GM18502 (cell line): Measurements from ENCODE around the gene RNLS.

ENCODE experiments used
- ATAC-seq: cut with Tn5 transposase; IDR thresholded peaks from one replicate; pipeline ENCODE4 v1.9.1; 2021; ENCODE audit warnings: mild to moderate bottlenecking; ENCODE audit not compliant: unreplicated experiment, poor library complexity

RNLS gene

DNA sequence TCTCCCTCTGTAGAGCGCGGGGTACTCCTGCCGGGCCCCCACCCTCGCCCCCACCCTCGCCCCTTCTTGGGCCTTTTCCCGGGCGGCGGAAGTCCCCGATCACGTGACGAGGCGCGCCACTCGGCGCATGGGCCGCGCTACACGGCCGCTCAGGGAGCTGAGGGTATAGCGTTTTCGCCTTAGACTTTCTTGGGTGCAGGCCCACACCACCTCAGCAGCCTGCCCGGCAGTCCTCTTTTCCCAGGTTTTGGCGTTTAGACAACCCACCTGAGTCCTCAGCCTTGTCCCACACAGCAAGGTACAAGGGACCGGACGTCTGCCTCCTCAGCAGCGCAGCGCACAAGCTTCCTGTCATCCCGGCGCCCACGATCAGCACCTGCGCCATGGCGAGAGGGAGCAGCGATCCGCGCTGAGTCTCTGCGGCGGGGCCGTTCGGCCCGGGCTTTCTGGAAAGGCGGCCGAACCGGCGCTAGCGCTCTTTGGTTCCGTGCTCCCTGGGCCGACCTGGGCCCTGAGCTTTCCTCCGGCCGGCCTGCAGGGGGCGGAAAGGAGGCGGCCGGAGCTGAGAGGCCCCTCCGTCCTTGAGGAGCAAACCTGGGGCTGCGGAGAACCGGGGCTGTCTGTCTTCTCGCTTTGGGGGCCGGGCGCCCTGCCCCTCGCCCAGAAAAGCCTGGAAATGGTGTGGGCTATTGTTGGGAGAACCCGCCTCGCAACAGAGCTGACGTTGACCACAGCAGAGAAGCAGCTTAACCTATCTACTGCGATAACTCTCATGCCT is at the start of gene RNLS:
Gene RNLS, minus strand, starts transcription at position 513 of the 778 bp plus-strand sequence.
- peak; percentile 83 for ATAC-seq

DNA sequence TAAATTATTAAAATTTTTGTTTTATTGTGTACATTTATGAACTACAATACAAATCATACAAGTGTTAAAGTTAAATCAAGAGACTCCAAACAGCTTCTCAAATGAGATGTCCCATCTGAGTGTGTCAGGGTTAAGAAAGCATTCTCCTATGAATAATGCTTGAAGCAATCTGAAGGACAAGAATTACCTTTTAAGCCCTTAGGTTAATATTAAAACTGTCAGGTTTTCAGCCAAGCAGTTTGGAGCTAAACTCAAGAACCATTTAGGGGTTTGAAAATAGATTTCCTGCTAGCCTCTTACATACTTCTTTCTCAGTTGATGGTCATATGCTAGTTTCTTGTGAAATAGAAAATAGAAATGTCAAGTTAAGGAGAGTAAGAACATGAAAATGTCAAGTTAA is 41.7 kb upstream of the RNLS start:
- ATAC-seq: no peak

DNA sequence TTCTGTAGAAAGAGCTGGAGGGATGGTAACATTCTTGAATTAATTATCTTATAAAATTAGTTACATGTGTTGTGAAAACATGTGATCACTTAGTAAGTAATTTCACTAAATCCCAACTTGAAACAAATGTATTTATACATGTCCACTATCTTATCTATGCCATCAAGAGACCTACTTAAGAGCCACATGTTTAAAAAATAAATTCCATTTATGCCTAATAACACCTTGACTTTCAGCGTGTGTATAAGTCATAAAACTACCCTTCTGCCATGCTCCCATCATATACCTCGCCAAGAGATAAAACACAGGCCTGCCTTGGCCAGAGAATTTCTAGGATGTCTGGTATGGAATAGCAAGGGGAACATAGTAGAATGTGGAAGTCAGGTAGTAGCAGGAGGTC is 40.7 kb upstream of the RNLS start:
- ATAC-seq: no peak

DNA sequence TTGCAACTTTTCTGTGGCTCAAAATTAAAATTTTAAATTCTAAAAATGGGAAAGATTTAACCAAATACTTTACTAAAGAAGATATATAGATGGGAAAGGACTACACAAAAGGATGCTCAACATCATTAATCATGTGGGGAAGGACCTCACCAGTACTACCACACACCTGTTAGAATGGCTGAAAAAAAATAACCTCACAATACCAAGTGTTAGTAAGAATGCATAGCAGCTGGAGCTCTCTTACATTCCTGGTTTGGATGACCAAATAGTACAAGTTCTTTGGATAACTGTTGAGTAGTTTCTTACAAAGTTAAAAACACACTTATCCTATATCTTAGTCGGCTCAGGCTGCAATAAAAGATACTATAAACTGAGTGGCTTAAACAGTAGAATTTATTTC is 37.3 kb upstream of the RNLS start:
- ATAC-seq: no peak

DNA sequence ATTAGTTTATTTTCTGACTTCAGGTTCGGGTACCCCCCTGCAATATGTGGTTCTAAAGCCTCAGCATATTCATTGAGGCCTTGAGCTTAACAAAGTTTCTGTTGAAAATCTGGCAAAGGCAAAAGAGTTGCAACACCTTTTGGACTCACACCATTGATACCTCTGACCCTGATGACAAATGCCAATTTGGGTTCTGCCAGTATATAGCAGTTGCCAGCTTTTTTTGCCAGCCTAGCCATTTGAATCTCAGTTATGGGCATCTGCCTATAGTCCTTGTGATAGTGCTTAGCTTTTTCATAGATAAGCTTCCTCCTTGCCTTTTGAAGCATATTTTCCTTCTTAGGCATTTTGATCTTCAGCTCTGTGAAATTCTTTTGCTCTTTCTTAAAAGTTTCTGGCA is 35.4 kb upstream of the RNLS start:
- no peak for ATAC-seq

DNA sequence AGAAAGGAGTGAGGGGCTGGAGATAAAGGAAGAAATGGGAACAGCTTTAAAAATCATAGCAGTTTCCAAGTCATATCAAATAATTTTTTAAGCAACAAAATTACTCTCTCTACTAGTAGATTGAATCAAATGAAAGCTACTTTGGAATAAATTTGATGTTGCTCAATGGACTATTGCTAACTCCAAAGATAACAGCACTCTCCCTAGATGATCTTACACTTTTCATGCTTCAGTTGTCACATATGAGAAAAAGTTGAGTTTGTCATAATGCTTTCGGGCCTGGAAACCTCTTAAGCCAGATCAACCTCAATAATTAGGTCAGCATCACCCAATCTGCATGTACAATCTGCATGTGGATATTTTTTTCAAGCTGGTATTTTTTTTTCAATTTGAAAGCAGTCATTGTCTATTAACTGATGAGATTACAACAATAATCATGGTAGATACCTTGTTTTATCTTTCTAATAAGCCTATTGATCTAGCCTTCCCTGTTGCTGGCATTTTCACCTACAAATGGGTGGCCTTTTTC is 34.7 kb upstream of the RNLS start:
- no peak for ATAC-seq

DNA sequence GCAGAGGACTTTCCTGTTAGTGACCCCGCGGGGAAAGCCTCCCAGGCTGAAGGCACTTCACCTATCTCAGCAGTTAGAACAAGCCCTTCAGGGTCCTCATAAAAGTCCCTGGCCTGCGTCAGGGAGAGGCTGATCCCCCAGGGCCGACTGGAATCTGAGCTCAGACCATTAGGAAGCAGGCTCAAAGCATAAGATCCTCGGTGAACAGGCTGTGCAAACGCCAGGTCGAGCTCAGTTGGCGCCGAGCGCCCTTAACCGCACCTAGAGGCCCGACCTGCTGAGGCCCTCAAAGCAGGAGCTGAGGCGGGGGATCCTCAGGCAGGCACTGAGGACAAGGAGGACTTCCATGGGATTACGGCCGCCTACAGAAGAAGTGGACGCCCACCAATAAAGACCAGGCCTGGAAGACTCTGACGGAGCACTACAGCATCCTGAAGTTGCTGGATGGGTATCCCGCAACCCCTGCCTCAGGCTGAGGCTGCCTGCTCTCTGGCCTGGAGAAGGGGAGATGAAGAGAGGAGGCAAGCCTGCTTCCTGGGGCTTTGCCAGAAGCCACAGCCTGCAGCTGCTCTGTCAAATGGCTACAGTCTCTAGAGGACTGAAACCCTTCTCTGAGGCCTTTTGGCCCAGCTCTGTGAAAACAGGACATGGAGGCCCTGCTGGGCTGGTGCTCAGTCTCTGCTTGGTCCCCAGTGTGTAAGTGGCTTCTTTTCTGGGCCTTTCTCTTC is 33.3 kb upstream of the RNLS start:
- no peak for ATAC-seq

DNA sequence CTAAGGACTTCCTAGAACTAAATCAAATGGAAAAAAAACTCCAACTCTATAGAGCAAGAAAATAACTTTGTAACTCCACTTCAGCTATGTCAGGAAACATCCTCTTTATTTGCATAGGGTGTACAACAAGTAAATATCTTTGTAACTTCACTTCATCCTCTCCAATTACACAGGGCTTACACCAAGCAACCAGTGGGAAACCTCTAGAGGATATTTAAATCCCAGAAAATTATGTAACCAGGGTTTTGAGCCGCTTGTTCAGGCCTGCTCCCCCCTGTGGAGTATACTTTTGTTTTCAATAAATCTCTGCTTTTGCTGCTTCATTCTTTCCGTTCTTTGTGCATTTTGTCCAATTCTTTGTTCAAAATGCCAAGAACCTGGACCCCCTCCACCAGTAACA is 25.7 kb upstream of the RNLS start:
- ATAC-seq: no peak

DNA sequence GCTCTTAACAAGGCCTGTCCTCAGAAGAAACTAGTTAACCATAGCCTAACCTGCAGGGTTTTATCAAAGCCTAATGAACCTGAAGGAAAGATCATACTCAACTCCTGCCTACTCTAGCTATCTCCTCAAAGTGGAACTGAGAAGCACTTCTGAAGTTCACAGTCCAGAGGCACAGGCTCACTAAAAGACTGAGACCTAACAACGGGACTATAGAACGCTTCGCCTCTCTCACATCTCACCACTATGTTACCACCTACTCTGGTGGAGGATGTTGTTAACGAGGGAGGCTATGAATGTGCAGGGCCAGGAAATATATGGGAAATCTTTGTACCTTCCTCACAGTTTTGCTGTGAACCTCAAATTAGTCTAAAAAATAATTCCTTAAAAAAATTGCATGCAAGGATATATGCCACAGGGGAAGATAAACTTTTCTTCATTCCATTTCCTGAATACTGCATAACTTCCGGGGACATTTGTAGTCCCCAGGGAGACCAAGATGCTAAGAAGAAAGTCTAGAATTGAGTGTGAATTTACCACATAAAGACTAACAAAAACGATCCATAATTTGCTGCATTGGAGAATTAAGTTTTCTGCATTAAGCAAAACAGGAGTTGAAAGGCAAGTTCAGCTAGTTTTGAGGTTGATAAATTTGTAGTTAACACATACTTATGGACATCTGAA is 25.1 kb upstream of the RNLS start:
- no peak for ATAC-seq

DNA sequence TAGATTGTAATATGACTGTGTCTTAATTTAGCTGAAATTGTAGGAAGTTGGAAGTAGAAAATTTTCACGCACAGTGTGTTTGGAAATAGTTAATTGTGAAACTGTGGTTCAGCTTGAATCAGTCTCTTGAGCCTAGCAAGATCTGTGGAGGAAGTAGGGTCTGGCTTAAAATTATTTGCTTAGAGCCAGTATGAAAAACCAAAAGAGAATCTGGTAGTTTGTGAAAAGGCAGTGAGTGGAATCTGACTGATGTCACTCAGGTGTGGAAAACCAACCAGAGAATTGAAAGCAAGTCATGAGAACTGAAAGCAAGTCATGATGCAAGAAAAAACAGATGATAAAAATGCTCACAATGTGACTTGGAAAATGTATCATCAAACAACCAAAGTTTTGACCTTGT is 14.9 kb upstream of the RNLS start:
- peak; percentile 86 for ATAC-seq

DNA sequence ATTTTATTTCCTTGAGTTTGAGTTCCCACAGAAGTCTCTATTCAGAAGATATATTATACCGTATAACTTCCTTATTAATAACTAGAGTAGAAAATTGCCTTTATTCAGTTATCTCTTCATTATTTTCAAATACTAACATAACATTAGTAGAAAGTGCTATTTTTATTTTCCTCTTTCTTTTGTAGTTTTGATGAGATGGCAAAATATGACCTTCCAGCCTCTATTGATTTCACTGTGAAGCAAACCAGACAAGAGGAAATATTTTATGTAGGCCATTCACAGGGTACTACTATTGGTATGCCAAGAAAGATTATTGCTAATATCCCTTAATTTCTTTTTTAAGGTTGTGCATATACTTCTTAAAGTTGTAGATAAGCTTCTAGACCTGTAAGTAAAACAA is 11.4 kb upstream of the RNLS start:
- ATAC-seq: no peak

DNA sequence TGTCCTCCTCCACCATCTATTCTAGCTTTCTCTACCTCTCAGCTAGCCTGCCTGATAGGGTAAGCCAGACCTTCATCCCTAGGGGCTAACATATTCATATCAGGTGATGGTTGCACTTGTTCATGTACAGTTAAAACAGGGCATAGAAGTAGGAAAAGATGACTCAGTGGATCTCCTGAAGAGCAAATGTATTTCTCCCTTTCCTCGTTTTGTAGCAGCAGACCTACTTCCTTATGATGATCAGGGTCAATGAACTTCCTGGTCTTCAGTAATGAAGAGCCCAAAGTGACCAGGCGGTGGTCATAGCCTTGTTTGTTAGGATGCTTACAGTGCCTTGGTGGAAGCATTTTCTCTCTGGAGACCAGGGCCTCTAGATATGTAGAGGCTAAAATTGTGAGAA is 9.8 kb upstream of the RNLS start:
- no peak for ATAC-seq

DNA sequence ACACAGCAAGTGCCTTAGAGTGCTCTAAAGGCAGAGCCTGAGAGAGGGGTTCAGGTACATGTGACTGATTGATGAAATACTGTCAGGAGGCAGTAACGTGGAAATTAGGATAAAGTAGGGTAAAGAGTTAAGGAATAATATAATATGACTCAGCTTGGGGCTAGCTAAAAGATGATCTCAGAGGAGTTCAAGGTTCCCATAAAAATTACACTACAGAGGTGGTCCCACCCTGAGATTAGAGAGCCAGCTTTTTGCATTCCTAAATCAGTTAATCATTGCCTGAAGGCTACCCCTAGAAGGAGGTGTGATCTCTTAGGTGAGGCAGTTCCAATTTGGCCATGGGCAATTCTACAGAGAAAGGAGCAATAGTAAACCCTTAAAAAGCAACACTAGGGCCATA is 9.3 kb upstream of the RNLS start:
- ATAC-seq: no peak

DNA sequence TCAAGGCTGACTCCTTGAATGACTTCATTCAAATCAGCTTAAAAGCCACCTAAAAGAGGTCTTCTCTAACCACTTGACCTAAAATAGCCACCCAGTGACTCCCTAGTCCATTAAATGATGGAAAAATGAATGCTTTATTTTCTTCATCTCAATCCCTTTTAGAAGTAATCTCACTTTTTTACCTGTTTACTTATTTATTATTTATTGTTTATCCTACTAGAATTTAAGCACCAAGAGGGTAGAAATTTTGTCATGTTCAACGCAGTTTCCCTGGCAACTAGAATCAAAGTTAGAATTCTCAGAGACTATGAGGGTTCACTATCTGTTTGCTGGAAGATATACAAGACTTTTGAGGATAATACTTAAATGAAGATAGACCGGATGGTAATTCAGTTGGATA is 3.3 kb upstream of the RNLS start, which contains the start of gene LIPJ:
Gene LIPJ, plus strand, starts transcription at position 301 of the 400 bp plus-strand sequence. CDS start 3,926 bp downstream, outside the sequence.
- no peak for ATAC-seq

DNA sequence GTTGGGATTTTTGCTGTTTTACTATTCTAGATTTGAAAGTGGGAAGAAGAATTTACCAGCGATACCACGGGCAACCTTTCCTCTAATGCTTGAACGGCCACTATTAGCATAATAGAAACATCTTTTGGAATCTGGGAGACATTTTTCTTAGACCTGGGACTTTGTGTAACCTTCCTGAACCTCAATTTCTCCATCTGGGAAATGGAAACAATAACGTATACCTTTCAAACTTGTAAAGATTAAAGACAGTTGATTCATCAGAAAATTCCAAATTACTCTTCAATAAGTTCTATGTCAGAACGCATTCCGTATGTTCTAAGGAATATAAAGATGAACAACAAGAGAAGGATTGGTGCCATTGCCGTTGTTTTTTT is 453 bp upstream of the RNLS start:
- ATAC-seq: no peak

DNA sequence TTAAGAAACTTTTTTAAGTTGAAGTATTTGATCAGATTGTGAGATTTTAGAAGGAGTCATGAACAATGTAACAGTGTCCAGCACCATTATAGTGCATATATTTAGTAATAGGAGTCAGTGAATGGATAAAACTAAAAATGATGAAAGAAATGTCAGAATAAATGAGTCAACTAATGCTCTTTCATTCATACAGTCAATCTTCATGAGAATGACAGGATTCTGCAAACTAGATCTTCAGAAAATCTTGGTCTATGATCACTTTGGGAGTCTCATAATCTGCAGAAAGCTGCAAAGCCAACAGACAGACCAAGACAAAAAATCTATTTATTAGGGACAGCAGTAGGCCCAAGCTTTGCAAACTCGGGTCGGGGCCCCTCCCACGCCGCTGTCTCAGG is 710 bp downstream of the RNLS start:
- ATAC-seq: no peak

DNA sequence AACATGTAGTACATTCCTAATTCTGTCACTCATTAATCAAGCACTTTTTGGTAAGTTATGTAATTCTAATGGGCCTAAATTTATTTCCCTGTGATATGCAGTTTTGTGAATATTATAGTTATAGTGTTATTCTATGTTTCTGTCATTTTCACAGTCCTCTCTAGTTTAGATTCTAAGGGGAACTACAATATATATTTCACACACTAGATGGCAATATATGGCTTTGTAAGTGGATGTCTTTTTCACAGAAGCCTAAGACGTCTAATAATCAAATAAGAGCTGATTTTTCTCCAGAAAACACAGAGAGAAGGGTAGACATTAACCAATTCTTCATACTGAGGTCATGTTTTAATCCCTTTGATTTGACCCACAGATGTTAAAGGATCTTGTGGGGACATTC is 18.0 kb downstream of the RNLS start:
- no peak for ATAC-seq

DNA sequence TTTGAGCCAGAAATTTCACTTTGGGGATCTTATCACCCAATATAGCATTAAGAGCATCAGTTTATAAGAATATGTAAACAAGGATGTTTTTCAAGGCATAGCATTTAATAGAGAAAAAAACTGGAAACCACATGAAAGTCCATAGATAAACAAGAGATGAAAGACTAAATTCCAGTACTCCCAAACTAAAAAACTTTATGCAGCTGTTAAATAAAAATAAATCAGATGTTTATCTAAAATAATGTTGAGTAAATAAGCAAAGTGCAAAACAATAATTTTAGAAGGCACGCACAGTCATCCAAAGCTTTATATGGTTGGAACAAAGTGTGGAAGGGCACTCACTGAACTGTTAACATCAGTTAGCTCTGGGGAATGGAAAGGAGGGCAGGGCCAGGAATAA is 21.0 kb downstream of the RNLS start:
- no peak for ATAC-seq

DNA sequence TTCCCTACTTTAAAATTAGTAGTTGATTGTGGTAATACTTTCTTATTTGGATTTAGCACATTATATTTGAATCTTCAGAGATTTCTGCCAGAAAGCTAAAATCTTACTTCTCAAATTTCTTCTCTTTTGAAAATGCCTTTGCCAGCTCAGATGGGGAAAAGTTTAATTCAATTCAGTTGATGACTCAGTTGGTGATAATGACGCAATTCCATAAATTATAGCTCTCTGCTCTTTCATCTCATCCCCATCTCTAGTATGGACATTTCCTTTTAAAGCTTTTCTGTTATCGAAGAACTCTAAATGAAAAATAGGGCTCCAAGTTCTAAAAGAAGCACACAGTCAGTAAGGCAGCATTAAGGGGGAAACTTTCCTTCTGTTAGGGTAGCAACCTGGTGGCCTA is 25.5 kb downstream of the RNLS start:
- no peak for ATAC-seq

DNA sequence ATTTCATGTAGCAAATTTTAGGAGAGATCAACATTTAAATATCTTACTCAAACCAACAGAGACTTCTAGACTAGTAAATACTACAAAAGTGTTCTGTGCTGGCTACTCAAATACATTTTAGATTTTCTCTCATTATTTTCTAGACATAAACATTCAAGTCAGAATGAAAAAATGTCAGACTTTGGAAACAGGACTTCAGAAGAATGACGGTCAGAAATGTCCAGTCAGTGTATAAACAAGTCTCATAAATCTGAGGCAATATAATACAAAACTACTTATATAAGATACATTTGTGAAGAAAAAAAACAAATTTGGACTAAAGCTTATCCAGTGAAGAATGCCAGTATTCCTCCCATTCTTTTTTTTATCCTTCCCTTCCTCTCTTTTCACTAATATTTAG is 25.9 kb downstream of the RNLS start:
- no peak for ATAC-seq
